ENCODE data around the gene TTC9C.
A peak's percentile ranks its signal among the peaks of the same experiment; 100 is the strongest.

TTC9C gene

DNA sequence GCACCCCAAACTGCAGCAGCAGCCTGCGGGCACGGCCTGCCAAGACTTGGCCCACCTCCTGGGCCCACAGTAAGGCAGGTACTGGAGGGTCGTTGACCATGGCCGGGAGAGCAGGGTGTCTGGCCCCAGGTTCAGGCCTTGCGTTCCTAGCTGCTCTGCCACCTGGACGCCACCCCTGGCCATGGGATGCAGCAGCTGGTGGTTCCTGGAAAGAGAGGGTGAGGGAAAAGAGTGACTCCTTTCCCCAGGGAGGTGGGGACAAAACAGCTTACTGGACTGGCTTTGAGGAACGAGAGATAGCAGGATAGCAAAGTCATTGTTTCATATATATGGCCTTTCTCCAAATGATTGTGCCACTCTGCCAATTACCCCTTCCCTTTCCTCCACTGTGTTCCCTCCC, 22.9 kb upstream of the TTC9C start:
- TF ChIP-seq CTCF (IDR thresholded peaks at IDR 0.05; ENCODE audit: insufficient read depth, low read length, poor library complexity, severe bottlenecking) = no peak
- Histone ChIP-seq H3K4me3 (replicated peaks; ENCODE audit: low read depth, low read length) (peak overlapping the region; percentile 82), H3K36me3 (ENCODE audit: control insufficient read depth, insufficient read depth, low read length) (peaks cover 2% of the 10 kb centered on the region; the same call in 1 of the 2 replicates), H3K27me3 (replicated peaks; ENCODE audit: control insufficient read depth, insufficient read depth, low read length) (no peaks in the 10 kb centered on the region)
- DNase-seq (ENCODE audit: extremely low read depth, insufficient read length) = no peak

DNA sequence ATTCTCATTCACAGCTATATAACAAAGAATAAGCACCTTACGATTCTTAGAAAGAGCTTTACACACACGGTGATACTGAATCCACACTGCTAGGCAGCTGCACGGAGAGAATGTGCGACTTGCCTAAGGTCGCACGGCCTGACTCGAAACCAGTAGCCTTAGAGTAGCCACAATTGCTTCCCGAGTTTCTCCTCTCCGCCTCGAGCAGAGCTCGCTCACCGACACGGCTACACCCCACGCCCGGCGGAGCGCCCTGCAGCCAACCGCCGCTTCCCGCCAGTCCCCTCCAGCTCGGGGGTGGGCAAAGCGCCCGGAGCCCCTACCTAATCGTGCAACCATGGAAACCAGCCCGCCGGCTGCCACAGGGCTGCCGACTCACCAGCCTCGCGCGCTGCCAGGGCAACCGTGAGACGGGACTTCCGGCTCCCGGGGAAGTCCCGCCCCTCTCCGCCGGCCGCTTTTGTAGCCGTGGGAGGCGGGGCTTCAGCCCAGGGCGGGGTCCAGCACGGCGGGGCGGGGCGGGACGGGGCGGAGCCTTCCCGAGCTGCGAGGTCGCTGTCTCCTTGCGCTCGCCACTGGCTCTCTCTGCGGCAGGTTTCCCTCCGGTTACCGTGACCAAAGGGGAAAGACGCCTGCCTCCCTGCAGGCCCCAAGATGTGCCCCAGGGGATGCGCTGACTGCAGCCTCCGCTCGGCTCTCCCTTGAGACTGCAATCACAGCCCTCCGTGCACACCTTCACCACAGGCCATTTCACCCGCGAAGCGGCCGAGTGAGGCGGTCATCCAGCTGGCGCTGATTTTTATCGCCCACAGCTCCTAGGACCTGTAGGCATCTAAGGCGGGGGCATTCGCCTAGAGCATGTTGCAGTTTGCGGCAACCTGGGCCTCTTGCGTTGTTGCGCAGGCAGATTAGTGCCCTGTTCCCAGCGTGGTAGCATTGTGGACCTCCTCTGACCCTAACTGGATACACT, 22.1 kb upstream of the TTC9C start:
- TF ChIP-seq CTCF (IDR thresholded peaks at IDR 0.05; ENCODE audit: insufficient read depth, low read length, poor library complexity, severe bottlenecking) = no peak
- H3K27me3 ChIP-seq (replicated peaks; ENCODE audit: control insufficient read depth, insufficient read depth, low read length) = no peaks in the 10 kb centered on the region
- H3K4me3 ChIP-seq (replicated peaks; ENCODE audit: low read depth, low read length) = peak overlapping the region; percentile 82
- DNase-seq (ENCODE audit: extremely low read depth, insufficient read length) = peak; percentile 90
- peaks cover 2% of the 10 kb centered on the region; the same call in 1 of the 2 replicates for H3K36me3 ChIP-seq (ENCODE audit: control insufficient read depth, insufficient read depth, low read length)

DNA sequence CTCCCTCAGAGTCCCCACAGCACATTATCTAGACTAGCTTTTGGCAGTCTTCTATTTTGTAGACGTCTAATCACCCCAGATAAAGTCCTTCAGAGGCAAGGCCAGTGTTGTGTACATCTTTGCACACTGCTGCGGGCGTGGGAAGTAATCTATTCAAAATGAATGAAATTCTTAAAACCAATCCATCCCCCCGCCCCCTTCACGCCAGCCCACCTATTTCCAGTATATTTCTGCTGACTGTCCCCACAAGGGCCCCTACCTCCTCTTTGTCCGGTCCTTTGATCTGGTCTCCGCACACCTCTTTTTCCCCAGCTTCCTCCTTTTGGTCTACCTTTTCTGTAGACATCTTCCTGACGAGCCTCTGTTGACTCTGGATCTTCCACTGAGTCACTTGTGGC, 21.4 kb upstream of the TTC9C start:
- peaks cover 2% of the 10 kb centered on the region for H3K36me3 ChIP-seq (ENCODE audit: control insufficient read depth, insufficient read depth, low read length)
- H3K4me3 ChIP-seq (replicated peaks; ENCODE audit: low read depth, low read length) = no peak overlapping the region
- no peaks in the 10 kb centered on the region for H3K27me3 ChIP-seq (replicated peaks; ENCODE audit: control insufficient read depth, insufficient read depth, low read length)
- DNase-seq (ENCODE audit: extremely low read depth, insufficient read length) = no peak
- no peak for TF ChIP-seq CTCF (IDR thresholded peaks at IDR 0.05; ENCODE audit: insufficient read depth, low read length, poor library complexity, severe bottlenecking)

- no peak for DNase-seq (ENCODE audit: extremely low read depth, insufficient read length)
- H3K36me3 ChIP-seq (ENCODE audit: control insufficient read depth, insufficient read depth, low read length) = peaks cover 4% of the 10 kb centered on the region
- H3K27me3 ChIP-seq (replicated peaks; ENCODE audit: control insufficient read depth, insufficient read depth, low read length) = no peaks in the 10 kb centered on the region
- TF ChIP-seq CTCF (IDR thresholded peaks at IDR 0.05; ENCODE audit: insufficient read depth, low read length, poor library complexity, severe bottlenecking) = no peak
- peak within 1 kb of the TSS; percentile 82 for H3K4me3 ChIP-seq (replicated peaks; ENCODE audit: low read depth, low read length)
Observed at GRCh38 chr11:62707277-62707861, 20.9 kb upstream of the TTC9C start, which contains the start of the genes BSCL2 and GNG3. Gene BSCL2 (minus strand): TSS chr11:62707424. CDS start chr11:62707195, 229 bp downstream. Gene GNG3 (plus strand): TSS chr11:62707676. CDS start chr11:62708296, 620 bp downstream.

DNA sequence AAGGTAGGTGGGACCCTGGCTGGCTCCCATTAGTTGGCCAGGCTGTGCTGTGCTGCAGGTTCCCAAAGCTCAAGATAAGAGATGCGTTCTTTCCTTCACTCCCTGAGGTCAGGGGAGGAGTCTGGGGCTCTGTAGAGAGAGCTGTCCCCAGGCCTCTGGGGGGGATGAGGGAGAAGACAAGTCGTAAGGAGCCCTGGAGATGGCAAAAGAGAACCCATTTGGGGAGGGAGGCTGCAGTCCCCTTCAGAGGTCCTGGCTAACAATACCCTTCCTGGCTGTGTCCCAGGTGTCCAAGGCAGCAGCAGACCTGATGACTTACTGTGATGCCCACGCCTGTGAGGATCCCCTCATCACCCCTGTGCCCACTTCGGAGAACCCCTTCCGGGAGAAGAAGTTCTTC, 19.9 kb upstream of the TTC9C start:
- Histone ChIP-seq H3K36me3 (ENCODE audit: control insufficient read depth, insufficient read depth, low read length) (peaks cover 4% of the 10 kb centered on the region), H3K4me3 (replicated peaks; ENCODE audit: low read depth, low read length) (peak overlapping the region; percentile 63), H3K27me3 (replicated peaks; ENCODE audit: control insufficient read depth, insufficient read depth, low read length) (no peaks in the 10 kb centered on the region)
- TF ChIP-seq CTCF (IDR thresholded peaks at IDR 0.05; ENCODE audit: insufficient read depth, low read length, poor library complexity, severe bottlenecking) = no peak
- no peak for DNase-seq (ENCODE audit: extremely low read depth, insufficient read length)

Data from GM06990 (cell line).